Right cardiac atrium (tissue), 5 donors: ENCODE results near the gene SEMA4D. TPM values are rescaled to one million over a fixed set of nuclear protein-coding genes. Genes with fewer than 3 reads are reported as not detected.

ENCODE experiments used
- ATAC-seq, 2 donors: fragments of 200-7000 bp; cut with Tn5 transposase; one replicate each; pipeline versions ENCODE4 v1.8.0 to v1.9.1; 2020; ENCODE audit warnings: moderate library complexity in 2 of 2, mild to moderate bottlenecking in 1 of 2
- DNase-seq, 3 donors: peaks; one replicate each; pipeline ENCODE4 v3.0.0-alpha.2; 2020
- H3K27ac ChIP-seq: one replicate; pipeline ENCODE4 v1.5.1; 2013; ENCODE audit warnings: mild to moderate bottlenecking, low read length, control low read depth, moderate library complexity
- H3K27me3 ChIP-seq: one replicate; pipeline ENCODE4 v1.6.1; 2013; ENCODE audit not compliant: control insufficient read depth, insufficient read depth
- H3K4me1 ChIP-seq: one replicate; pipeline ENCODE4 v1.6.1; 2013; ENCODE audit warnings: low read length; ENCODE audit not compliant: control insufficient read depth, insufficient read depth
- H3K4me3 ChIP-seq: one replicate; pipeline ENCODE4 v1.5.1; 2013; ENCODE audit warnings: low read length, control low read depth
- H3K9me3 ChIP-seq: one replicate; pipeline ENCODE4 v1.6.1; 2013; ENCODE audit warnings: low read length; ENCODE audit not compliant: control insufficient read depth
- WGBS: extraction: QIAGEN DNeasy Blood & Tissue Kit; methylation state at CpG from one replicate; pipeline ENCODE4 v1.1.7; 2013; 5-methylcytosine and 5-hydroxymethylcytosine counted together
- intact Hi-C, 4 donors: fragments of 100-400 bp; cut with DNase I; formaldehyde crosslinking; loops; one replicate each; pipeline versions ENCODE4 v1.11.0 to v1.14.0; 2022 to 2023
- polyA plus RNA-seq: library from polyadenylated mRNA; stranded (reverse); fragments of 200-250 nt; gene quantifications from one replicate; pipeline ENCODE4 v1.2.3, GENCODE V29; 2013
- total RNA-seq, 4 donors: library from RNA; stranded (reverse); fragmentation: NEBNext Ultra II Directional; extraction: Animal tissue kit (Norgen Biotek cat#: 25700); gene quantifications; one replicate each; pipeline ENCODE4 v1.2.1, GENCODE V29; 2021
- donor health status: healthy with polysubstance abuse.
- donor health status: DM: no; HTN: yes; CAD: no.
- donor health status: DM: no; HTN: no; CAD: no.
- donor health status: DM: no; HTN: yes; CAD: no; lungs with severe emphysema.
- donor health status: DM: yes; HTN: yes; CAD: no.

The SEMA4D gene
- total and polyA plus RNA-seq, 5 donors = 13.0 to 28.3 (median 26.1) TPM

- 91% methylated on average over 26 of the region's 26 CpGs for WGBS
- H3K4me3 ChIP-seq = no peak overlapping the region
- no peak overlapping the region for H3K27ac ChIP-seq
- H3K27me3 ChIP-seq = no peaks in the 10 kb centered on the region
- peak in 2 of 3 donors; percentile 33 to 45 for DNase-seq
- intact Hi-C loops = no loop called here
- no peaks in the 10 kb centered on the region for H3K4me1 ChIP-seq
- H3K9me3 ChIP-seq = no peaks in the 10 kb centered on the region
- no peak for ATAC-seq
Observed at GRCh38 chr9:89380437-89381307, 117.2 kb downstream of the SEMA4D start.

GRCh38 chr9:89379508-89380115 lies 118.3 kb downstream of the SEMA4D start:
- Histone ChIP-seq H3K4me3 (no peak overlapping the region), H3K27ac (no peak overlapping the region), H3K27me3 (no peaks in the 10 kb centered on the region), H3K4me1 (no peaks in the 10 kb centered on the region), H3K9me3 (no peaks in the 10 kb centered on the region)
- ATAC-seq = no peak
- 85% methylated on average over 14 of the region's 14 CpGs for WGBS
- DNase-seq = peak in 1 of 3 donors; percentile 18
- intact Hi-C loops = no loop called here

GRCh38 chr9:89379031-89379430 lies 118.9 kb downstream of the SEMA4D start:
- WGBS = 95% methylated on average over 14 of the region's 14 CpGs
- Histone ChIP-seq H3K27me3 (no peaks in the 10 kb centered on the region), H3K27ac (no peak overlapping the region), H3K4me1 (no peaks in the 10 kb centered on the region), H3K4me3 (no peak overlapping the region), H3K9me3 (no peaks in the 10 kb centered on the region)
- ATAC-seq (no peak), DNase-seq (peak in 1 of 3 donors; percentile 23)
- intact Hi-C loops = no loop called here

DNA sequence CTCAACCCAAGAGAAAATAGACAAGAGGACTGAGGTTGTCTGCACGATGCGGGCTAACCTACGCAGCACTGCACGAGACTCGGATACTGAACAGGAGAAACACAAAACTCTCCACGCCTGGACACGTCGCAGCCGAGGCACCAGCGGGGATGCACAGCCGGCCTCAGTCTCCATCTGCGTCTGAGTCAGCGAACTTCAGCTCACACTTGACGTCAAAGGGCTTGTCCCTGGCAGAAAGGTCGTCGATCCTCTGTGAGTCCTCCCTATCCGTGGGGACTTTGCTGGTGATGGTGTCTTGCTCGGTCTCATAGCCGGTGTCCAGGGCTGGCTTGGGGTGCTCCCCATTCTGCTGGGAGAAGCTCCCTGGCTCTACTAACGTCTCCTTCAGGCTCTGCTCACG lies 119.4 kb downstream of the SEMA4D start:
- intact Hi-C loops = no loop called here
- DNase-seq = no peak
- H3K27ac ChIP-seq = no peak overlapping the region
- no peaks in the 10 kb centered on the region for H3K4me1 ChIP-seq
- no peak for ATAC-seq
- no peaks in the 10 kb centered on the region for H3K9me3 ChIP-seq
- H3K4me3 ChIP-seq = no peak overlapping the region
- H3K27me3 ChIP-seq = no peaks in the 10 kb centered on the region
- 95% methylated on average over 21 of the region's 21 CpGs for WGBS

DNA sequence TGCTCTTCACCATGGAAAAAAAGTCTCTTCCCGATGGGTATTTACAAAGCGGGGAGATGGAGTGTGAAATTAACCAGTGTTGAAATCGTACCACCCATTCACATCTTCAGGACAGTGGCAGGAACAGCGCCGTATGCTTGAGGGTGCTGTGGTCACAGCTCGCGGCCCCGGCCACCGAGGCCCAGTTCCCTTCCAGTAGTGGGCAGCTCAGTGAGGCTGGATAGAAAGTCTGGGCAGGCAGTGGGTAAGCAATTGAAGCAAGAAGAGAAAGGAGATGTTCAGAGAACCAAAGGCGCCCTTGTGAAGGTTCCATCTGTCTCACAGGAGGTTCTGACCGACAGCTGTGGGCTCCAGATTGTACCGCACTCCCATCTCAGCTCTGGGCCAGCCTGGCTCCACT lies 120.5 kb downstream of the SEMA4D start:
- no peaks in the 10 kb centered on the region for H3K27me3 ChIP-seq
- intact Hi-C loops = no loop called here
- 93% methylated on average over 12 of the region's 12 CpGs for WGBS

GRCh38 chr9:89376741-89377351 lies 121.1 kb downstream of the SEMA4D start:
- intact Hi-C loops = no loop called here
- 84% methylated on average over 17 of the region's 17 CpGs for WGBS
- H3K27me3 ChIP-seq = no peaks in the 10 kb centered on the region
- no peak overlapping the region for H3K4me3 ChIP-seq
- DNase-seq (no peak), ATAC-seq (no peak)
- no peaks in the 10 kb centered on the region for H3K4me1 ChIP-seq
- no peaks in the 10 kb centered on the region for H3K9me3 ChIP-seq
- no peak overlapping the region for H3K27ac ChIP-seq

More for the DNA sequence above, 120.5 kb downstream of the SEMA4D start:
- Histone ChIP-seq H3K9me3 (no peaks in the 10 kb centered on the region), H3K4me1 (no peaks in the 10 kb centered on the region), H3K27ac (no peak overlapping the region), H3K4me3 (no peak overlapping the region)
- DNase-seq (no peak), ATAC-seq (no peak)

DNA sequence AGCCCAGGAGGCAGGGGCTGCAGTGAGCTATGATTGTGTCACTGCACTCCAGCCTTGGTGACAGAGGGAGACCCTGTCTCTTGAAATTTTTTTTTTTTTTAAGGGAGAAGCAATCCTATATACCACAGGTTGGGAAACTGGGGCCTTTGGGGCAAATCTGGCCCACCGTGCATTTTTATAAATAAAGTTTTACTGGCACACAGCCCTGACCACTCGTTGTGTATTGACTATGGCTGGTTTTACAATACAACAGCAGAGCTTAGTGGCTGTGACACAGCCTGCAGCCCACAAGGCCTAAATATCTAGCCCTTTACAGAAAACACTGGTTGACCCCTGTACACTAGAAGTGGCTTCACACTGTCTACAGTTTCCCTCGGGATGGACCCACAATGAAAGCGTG lies 121.6 kb downstream of the SEMA4D start:
- ATAC-seq = no peak
- WGBS = 90% methylated on average over 4 of the region's 4 CpGs
- no peaks in the 10 kb centered on the region for H3K4me1 ChIP-seq
- H3K27ac ChIP-seq = no peak overlapping the region
- H3K4me3 ChIP-seq = no peak overlapping the region
- H3K9me3 ChIP-seq = no peaks in the 10 kb centered on the region
- no peak for DNase-seq
- no peaks in the 10 kb centered on the region for H3K27me3 ChIP-seq
- intact Hi-C loops = no loop called here

GRCh38 chr9:89375191-89375760 lies 122.6 kb downstream of the SEMA4D start:
- no peaks in the 10 kb centered on the region for H3K9me3 ChIP-seq
- peak in 1 of 3 donors; percentile 48 for DNase-seq
- no peak overlapping the region for H3K4me3 ChIP-seq
- no peaks in the 10 kb centered on the region for H3K27me3 ChIP-seq
- 44% methylated on average over 8 of the region's 8 CpGs for WGBS
- no peak overlapping the region for H3K27ac ChIP-seq
- ATAC-seq = peak in 1 of 2 donors; percentile 25
- H3K4me1 ChIP-seq = no peaks in the 10 kb centered on the region
- intact Hi-C loops = no loop called here

DNA sequence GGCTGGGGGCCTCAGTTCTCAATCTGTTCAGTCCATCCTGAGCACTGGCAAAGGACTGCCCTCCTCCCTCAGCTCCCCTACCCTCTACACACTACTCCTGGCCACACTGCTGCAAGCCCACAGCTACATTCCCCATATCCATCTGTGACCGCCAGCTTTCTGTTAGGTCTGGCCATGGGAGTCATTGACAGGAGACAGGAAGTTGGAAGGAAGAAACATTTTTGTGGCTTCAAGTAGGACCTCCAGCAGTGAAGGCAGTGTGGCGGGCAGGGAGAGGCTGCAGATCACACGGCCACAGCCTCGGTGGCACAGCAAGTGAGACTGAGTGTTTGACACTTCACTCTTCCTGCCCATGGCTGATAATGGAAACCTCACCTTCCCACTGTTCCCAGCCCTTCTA lies 123.7 kb downstream of the SEMA4D start:
- Histone ChIP-seq H3K27me3 (no peaks in the 10 kb centered on the region), H3K9me3 (no peaks in the 10 kb centered on the region), H3K4me1 (no peaks in the 10 kb centered on the region), H3K27ac (no peak overlapping the region), H3K4me3 (no peak overlapping the region)
- 84% methylated on average over 4 of the region's 4 CpGs for WGBS
- intact Hi-C loops = no loop called here
- DNase-seq (no peak), ATAC-seq (no peak)

DNA sequence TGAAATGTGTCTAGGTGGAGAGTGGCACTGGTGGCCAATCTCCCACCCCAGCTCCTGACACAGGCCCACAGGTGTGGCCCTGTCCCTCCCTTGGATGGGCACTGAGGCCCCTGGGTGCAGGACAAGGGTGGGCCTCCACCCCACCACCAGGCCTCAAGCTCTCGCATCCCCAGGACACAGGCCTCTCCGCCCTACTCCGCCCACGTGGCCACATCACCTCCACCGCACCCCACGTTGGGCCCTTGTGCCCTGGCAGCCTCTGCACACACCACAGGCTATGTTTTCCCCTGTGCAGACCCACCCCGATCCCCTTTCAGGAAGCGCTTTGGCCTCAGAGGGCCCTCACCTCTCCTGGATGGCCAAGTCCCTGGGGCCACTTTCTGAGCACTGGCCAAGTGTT lies 124.9 kb downstream of the SEMA4D start:
- Histone ChIP-seq H3K4me1 (no peaks in the 10 kb centered on the region), H3K27ac (no peak overlapping the region), H3K9me3 (no peaks in the 10 kb centered on the region), H3K27me3 (no peaks in the 10 kb centered on the region), H3K4me3 (no peak overlapping the region)
- no peak for ATAC-seq
- DNase-seq = peak in 1 of 3 donors; percentile 62
- intact Hi-C loops = no loop called here
- WGBS = 96% methylated on average over 8 of the region's 8 CpGs
